LNCaP clone FGC (cell line): ENCODE results near the gene EGLN1.

ENCODE experiments used
- DNase-seq: peaks from one replicate; pipeline ENCODE4 v3.0.0-alpha.2; 2011; ENCODE audit warnings: low read depth
- H3K4me3 ChIP-seq: 2 replicates; pipeline ENCODE4 v1.5.1; 2011; ENCODE audit warnings: mild to moderate bottlenecking, low read depth, low read length, control low read depth
- TF ChIP-seq, protein P1 (sequence below): IDR thresholded peaks from 2 replicates; pipeline ENCODE4 v1.5.1; 2012; ENCODE audit warnings: mild to moderate bottlenecking; ENCODE audit not compliant: control insufficient read depth, insufficient read depth; ENCODE audit errors: extremely low read depth

EGLN1 gene

DNA sequence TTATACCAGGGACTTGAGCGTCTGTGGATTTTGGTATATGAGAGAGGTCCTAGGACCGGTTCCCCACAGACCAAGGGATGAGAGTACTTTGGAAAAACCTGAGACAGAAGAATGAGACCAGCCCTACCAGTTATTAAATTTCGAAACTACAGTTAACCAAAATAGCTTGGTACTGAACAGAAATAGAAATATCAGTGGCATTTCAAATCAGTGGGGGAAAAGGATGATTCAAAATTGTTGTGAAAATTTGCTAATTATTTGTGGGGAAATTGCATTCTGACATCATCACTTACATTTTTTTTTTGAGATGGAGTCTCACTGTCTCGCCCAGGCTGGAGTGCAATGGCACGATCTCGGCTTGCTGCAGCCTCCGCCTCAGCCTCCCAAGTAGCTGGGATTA, 92.6 kb downstream of the EGLN1 start:
- DNase-seq: no peak
- TF ChIP-seq, protein P1, sequence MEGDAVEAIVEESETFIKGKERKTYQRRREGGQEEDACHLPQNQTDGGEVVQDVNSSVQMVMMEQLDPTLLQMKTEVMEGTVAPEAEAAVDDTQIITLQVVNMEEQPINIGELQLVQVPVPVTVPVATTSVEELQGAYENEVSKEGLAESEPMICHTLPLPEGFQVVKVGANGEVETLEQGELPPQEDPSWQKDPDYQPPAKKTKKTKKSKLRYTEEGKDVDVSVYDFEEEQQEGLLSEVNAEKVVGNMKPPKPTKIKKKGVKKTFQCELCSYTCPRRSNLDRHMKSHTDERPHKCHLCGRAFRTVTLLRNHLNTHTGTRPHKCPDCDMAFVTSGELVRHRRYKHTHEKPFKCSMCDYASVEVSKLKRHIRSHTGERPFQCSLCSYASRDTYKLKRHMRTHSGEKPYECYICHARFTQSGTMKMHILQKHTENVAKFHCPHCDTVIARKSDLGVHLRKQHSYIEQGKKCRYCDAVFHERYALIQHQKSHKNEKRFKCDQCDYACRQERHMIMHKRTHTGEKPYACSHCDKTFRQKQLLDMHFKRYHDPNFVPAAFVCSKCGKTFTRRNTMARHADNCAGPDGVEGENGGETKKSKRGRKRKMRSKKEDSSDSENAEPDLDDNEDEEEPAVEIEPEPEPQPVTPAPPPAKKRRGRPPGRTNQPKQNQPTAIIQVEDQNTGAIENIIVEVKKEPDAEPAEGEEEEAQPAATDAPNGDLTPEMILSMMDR: no peak
- no peak overlapping the region for H3K4me3 ChIP-seq

DNA sequence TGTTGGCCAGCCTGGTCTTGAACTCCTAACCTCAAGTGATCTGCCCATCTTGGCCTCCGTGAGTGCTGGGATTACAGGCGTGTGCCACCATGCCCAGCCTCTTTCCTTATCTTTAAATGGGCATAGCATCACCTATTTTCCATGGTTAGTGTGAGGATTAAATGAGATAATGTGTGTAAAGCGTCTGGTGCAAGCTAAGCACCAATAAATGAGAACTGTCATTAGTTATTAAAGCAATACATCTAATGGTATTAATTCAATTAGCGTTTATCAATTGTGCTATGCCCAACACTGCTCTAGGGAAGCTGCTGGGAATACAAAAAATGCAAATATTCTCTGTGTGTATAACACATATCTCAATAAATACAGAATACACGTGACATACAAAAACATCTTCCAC, 94.5 kb downstream of the EGLN1 start:
- TF ChIP-seq, protein P1: no peak
- no peak overlapping the region for H3K4me3 ChIP-seq
- DNase-seq: no peak

DNA sequence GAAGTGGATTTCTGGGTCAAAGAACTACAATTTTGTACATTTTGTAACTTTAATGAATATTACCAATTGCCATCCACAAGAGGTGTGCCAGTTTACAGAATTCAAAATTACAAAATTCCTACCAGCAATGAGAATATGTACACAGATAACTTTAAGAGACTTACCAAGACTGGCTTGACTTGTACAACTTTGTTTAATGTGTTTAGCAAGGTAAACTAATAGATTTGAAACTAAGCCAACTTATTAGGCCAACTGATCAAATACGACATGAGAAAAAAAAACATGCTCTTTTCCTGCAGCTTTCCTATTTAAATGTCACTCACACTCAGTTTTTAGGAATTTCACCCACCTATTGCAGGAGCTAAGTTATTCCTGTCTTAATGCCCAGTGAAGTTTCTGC, 95.8 kb downstream of the EGLN1 start:
- TF ChIP-seq, protein P1: no peak
- H3K4me3 ChIP-seq: no peak overlapping the region
- DNase-seq: peak; percentile 89

DNA sequence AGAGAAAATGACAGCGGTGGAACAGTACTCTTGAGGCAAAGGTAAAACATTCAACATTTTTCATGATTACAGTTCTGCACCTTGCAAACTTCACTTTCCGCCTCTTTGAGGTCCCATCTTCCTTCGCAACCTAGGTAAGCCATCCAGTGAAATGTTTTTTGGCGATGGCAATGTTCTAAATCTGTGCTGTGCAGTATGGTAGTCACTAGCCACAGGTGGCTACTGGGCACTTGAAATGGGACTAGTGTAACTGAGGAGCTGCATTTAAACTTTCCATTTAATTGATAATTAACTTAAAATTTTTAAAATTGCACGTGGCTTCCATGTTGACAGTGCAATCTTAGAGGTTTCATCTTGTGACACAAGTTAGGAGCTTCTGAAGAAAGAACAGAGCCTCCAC, 97.4 kb downstream of the EGLN1 start:
- no peak overlapping the region for H3K4me3 ChIP-seq
- TF ChIP-seq, protein P1: no peak
- no peak for DNase-seq

DNA sequence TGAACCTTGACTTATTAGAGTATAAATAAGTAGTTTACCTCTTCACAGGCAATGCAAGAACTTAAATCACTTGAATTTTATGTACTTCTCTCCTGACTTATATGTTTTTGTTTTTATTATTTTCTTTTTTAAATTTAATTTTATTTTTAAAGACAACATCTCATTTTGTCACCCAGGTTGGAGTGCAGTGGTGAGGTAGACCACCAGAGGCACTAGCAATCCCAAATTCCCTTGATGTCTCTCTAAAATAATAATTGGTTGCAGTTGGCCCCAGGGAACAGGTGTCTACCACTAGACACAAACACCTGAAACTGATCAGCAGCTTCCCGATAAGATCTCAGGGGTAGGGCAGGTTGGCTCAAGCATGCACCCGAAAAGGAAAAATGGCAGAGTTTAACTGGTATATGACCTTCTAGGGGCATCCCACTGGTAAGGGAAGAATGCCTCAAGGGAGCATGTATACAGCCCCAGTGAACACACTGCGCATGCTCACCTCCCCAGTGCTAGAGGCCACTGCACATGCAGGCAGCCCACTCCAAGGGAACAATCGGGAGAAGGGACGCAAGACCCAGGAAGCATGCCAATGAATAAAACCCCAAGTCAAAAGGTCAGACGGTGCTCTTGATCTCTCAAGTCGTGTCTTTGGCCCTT, 99.1 kb downstream of the EGLN1 start:
- TF ChIP-seq, protein P1: no peak
- no peak for DNase-seq
- H3K4me3 ChIP-seq: no peak overlapping the region

DNA sequence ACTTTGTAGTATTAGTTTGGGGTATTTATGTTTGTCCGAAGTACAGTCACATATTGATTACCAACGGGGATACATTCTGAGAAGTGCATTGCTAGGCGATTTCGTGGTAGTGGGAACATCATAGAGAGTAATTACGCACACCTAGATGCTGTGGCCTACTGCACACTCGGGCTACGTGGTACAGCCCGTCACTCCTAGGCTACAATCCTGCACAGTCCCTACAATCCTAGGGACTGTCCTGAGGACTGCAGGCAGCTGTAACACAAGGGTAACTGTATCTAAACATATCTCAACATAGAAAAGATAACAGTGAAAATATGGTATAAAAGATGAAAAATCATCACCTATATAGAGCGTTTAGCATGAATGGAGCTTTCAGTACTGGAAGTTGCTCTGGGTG, 103.0 kb downstream of the EGLN1 start:
- TF ChIP-seq, protein P1: no peak
- H3K4me3 ChIP-seq: no peak overlapping the region

DNA sequence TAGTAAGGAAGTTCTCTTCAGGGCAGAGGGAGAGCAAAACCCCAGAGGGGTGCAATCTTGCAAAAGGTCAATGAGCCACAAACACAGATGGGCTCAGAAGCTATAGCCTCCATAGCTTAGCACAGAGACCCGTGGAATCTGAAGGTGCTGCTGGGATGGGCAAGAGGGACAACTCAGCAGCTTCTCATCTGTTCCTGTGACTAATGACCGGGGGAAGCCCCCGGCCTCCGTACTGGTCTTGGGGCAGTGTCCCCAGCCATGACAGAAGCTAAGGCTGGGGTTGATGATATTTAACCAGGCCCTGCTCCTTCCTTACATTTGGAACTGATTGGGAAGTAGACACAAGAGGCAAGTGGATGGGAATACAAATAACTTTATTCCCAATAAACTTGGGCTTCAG, 103.5 kb downstream of the EGLN1 start:
- TF ChIP-seq, protein P1: no peak
- no peak for DNase-seq
- H3K4me3 ChIP-seq: no peak overlapping the region

More for the DNA sequence above, 103.0 kb downstream of the EGLN1 start:
- no peak for DNase-seq
